GM13976 (cell line): ENCODE measurements around the gene KRTAP19-1.

ENCODE experiments used
- DNase-seq: peaks from one replicate; pipeline ENCODE4 v3.0.0; 2012; ENCODE audit warnings: low spot score
- CTCF ChIP-seq: IDR thresholded peaks from 2 replicates; pipeline ENCODE4 v1.5.1; 2012; ENCODE audit warnings: borderline replicate concordance, mild to moderate bottlenecking; ENCODE audit not compliant: insufficient read depth; ENCODE audit errors: extremely low read depth, missing control alignments, control extremely low read depth
- in situ Hi-C: fragments of 300-500 bp; cut with MboI; formaldehyde crosslinking; loops from one replicate; pipeline ENCODE4 v1.12.0; 2022; ENCODE audit warnings: low sequenced_read_pairs, mixed read lengths, inconsistent platforms; ENCODE audit not compliant: unreplicated experiment

The KRTAP19-1 gene

DNA sequence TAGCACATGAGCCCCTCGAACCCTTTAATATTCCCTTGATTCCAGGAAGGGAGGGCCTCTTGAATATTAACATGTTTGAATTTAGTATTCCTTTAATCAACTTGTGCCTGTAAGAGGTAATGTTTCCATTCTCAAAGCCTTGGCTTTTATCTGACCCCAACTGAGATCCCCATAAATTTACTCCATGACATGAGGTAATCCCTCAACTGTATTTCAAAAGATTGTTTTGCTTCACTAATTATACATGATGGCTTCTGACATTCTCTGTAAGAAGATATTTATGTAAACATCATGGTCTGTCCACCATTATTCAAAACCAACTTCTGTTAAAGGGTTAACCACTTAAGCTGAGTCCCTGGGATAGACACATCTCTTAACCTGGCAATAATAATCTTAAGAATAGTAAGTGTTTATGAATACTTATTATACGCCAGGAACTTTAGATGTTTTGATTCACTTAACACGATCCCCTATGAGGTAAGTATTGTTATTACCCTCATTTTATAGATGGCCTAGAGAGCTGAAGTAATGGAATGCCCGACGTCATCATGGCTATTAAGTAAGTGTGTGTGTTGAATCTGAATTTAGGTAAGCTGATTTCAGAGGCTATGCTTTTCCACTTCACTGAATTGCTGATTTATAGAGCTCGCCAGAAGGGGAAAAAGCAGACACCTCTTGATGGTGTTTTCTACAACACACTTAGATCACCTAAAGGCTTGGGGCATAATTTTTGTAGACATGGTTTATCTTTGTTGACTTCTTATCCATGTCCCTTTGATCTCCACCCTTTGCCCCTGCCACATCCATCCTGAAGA, 11.1 kb downstream of the KRTAP19-1 start:
- DNase-seq: no peak
- in situ Hi-C loops: no loop called here
- no peak for TF ChIP-seq CTCF

DNA sequence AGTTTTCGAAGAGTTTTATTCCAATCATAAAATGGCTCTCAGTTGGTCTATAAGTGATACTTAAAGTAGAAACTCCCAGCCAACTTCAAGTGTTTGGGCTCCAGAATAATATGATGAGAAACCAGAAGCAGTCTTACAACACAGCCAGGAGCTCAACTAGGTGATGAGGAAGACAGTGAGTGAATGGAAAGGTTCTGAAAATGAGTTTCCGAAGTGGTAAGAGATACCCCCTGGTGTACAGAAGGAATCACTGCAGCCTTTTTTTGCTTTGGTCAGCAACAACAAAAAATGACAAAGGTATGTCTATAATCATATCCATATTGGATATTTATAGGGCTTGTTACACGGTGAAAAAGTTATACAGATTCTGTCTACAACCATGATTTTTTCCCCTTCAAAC, 16.5 kb downstream of the KRTAP19-1 start:
- in situ Hi-C loops: no loop called here
- no peak for TF ChIP-seq CTCF
- DNase-seq: no peak

- in situ Hi-C loops: loop anchor here (25.0 kb wide), 1 partner anchor 89 kb away; the partner anchor contains the start of gene KRTAP19-6
- DNase-seq: no peak
- no peak for TF ChIP-seq CTCF
Measured at GRCh38 chr21:30448514-30448913, 31.7 kb downstream of the KRTAP19-1 start.

DNA sequence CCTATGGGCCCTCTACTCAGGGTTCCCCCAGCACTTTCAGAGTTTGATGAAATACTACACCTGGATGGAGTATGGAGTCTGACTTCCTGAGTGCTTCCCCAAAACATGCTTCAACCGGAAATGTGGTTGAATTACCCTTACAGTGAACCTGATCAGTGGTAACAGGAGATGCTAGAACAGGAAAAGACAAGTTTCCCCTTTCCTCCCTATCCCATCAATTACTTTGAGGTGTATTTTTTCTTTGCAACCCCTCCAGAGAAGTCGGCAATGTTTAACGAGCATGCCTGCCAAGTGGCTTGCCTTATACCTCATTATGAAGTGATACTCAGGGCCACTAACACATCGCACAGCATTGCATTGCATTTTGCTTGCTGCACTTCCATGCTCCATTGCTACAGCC, 33.1 kb downstream of the KRTAP19-1 start:
- in situ Hi-C loops: loop anchor here (25.0 kb wide), 1 partner anchor 90 kb away; the partner anchor contains the start of gene KRTAP19-6
- TF ChIP-seq CTCF: no peak
- no peak for DNase-seq

DNA sequence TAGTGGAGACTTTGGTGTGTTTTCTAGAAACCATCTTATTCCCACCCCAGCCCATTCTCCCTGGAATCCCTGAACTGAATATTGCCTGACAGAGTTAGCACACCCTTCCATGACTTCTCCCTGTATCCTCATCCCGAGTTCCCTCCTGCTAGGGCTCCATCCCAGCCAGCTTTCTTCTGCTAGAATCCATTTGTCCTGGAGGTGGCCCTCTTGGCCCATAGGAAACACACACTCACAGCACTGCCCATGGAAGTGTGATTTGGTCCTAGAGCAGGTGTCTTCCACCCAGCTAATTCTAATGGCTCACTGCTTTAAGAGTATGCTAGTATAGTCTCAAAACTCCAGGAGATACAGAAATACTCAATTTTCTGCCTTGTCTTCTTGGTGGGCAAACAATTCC, 36.0 kb downstream of the KRTAP19-1 start:
- in situ Hi-C loops: loop anchor here (25.0 kb wide), 1 partner anchor 93 kb away; the partner anchor contains the start of gene KRTAP19-6
- DNase-seq: no peak
- no peak for TF ChIP-seq CTCF

- in situ Hi-C loops: loop anchor here (25.0 kb wide), 1 partner anchor 94 kb away; the partner anchor contains the start of gene KRTAP19-6
- no peak for DNase-seq
- TF ChIP-seq CTCF: no peak
Measured at GRCh38 chr21:30443226-30443625, 36.9 kb downstream of the KRTAP19-1 start.

DNA sequence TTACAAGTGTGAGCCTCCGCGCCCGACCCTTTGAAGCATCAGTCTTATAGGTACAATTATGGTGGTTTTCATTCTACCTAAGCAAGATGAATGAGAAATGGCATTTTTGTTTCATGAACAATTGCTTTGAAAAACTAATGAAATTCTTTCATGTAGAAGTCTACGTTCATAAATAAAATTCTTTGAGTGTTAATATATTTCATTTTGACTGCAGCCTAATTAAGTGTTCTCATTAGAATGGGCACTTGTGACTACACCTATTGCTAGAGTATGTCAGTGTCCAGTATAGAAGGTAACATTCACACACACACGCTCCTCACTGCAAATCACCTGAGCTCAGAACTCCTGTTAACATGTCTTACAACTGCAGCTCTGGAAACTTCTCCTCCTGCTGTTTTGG, 40.2 kb downstream of the KRTAP19-1 start, which contains the start of gene KRTAP15-1:
Gene KRTAP15-1, plus strand, starts transcription at position 301 of the 400 bp plus-strand sequence. Its CDS starts 53 bp downstream, at position 354.
- DNase-seq: no peak
- no peak for TF ChIP-seq CTCF
- in situ Hi-C loops: loop anchor here (25.0 kb wide), 1 partner anchor 97 kb away; the partner anchor contains the start of gene KRTAP19-6
